Mesendoderm (in vitro differentiated cells): ENCODE measurements around the gene TRO.
A peak's percentile ranks its signal among the peaks of the same experiment; 100 is the strongest.

ENCODE experiments used
- DNase-seq: peaks from one replicate; pipeline ENCODE4 v3.0.0; 2013
- H2AK5ac ChIP-seq: 2 replicates; pipeline ENCODE4 v1.6.1; 2013; ENCODE audit warnings: low read length, inconsistent platforms
- H2BK120ac ChIP-seq: 2 replicates; pipeline ENCODE4 v1.6.1; 2013; ENCODE audit warnings: low read depth, mild to moderate bottlenecking, low read length, moderate library complexity, mixed read lengths
- H2BK15ac ChIP-seq: replicated peaks from 2 replicates; pipeline ENCODE4 v1.6.1; 2013; ENCODE audit warnings: low read depth, mild to moderate bottlenecking, moderate library complexity
- H2BK5ac ChIP-seq: 2 replicates; pipeline ENCODE4 v1.6.1; 2013; ENCODE audit warnings: low read length, inconsistent platforms
- H3K18ac ChIP-seq: 2 replicates; pipeline ENCODE4 v1.6.1; 2013; ENCODE audit warnings: mild to moderate bottlenecking, low read length, mixed read lengths
- H3K23ac ChIP-seq: one replicate; pipeline ENCODE4 v1.6.1; 2013; ENCODE audit warnings: low read length
- H3K27ac ChIP-seq: 2 replicates; pipeline ENCODE4 v1.5.1; 2013; ENCODE audit warnings: low read depth, mild to moderate bottlenecking, inconsistent platforms, low read length, moderate library complexity
- H3K27me3 ChIP-seq: 2 replicates; pipeline ENCODE4 v1.6.1; 2013; ENCODE audit warnings: low read length, control low read depth, mild to moderate bottlenecking, inconsistent platforms; ENCODE audit not compliant: insufficient read depth, poor library complexity
- H3K36me3 ChIP-seq: 2 replicates; pipeline ENCODE4 v1.6.1; 2013; ENCODE audit warnings: low read length, inconsistent platforms; ENCODE audit not compliant: control insufficient read depth, insufficient read depth
- H3K4ac ChIP-seq: one replicate; pipeline ENCODE4 v1.6.1; 2013; ENCODE audit warnings: low read depth, mild to moderate bottlenecking, low read length, moderate library complexity
- H3K4me1 ChIP-seq: 2 replicates; pipeline ENCODE4 v1.6.1; 2013; ENCODE audit warnings: low read depth, low read length, inconsistent platforms; ENCODE audit not compliant: control insufficient read depth
- H3K4me2 ChIP-seq: 2 replicates; pipeline ENCODE4 v1.6.1; 2013; ENCODE audit warnings: low read length
- H3K4me3 ChIP-seq: 2 replicates; pipeline ENCODE4 v1.5.1; 2013; ENCODE audit warnings: mild to moderate bottlenecking, low read length
- H3K56ac ChIP-seq: one replicate; pipeline ENCODE4 v1.6.1; 2013; ENCODE audit warnings: low read length
- H3K79me1 ChIP-seq: 2 replicates; pipeline ENCODE4 v1.6.1; 2013; ENCODE audit warnings: low read length, inconsistent platforms
- H3K79me2 ChIP-seq: 2 replicates; pipeline ENCODE4 v1.6.1; 2013; ENCODE audit warnings: mild to moderate bottlenecking, low read length; ENCODE audit not compliant: control insufficient read depth, insufficient read depth
- H3K9ac ChIP-seq: 2 replicates; pipeline ENCODE4 v1.6.1; 2013; ENCODE audit warnings: low read length, inconsistent platforms
- H4K5ac ChIP-seq: one replicate; pipeline ENCODE4 v1.6.1; 2013; ENCODE audit warnings: low read length
- H4K8ac ChIP-seq: one replicate; pipeline ENCODE4 v1.6.1; 2013; ENCODE audit warnings: low read depth, mild to moderate bottlenecking, control low read depth, low read length, moderate library complexity
- WGBS: extraction: QIAGEN DNeasy Blood & Tissue Kit; methylation state at CpG from one replicate; pipeline ENCODE4 v1.1.7; 2013; ENCODE audit warnings: low lambda C conversion rate, missing lambda C conversion rate; ENCODE audit not compliant: insufficient coverage; ENCODE audit errors: extremely low coverage; 5-methylcytosine and 5-hydroxymethylcytosine counted together

TRO gene

DNA sequence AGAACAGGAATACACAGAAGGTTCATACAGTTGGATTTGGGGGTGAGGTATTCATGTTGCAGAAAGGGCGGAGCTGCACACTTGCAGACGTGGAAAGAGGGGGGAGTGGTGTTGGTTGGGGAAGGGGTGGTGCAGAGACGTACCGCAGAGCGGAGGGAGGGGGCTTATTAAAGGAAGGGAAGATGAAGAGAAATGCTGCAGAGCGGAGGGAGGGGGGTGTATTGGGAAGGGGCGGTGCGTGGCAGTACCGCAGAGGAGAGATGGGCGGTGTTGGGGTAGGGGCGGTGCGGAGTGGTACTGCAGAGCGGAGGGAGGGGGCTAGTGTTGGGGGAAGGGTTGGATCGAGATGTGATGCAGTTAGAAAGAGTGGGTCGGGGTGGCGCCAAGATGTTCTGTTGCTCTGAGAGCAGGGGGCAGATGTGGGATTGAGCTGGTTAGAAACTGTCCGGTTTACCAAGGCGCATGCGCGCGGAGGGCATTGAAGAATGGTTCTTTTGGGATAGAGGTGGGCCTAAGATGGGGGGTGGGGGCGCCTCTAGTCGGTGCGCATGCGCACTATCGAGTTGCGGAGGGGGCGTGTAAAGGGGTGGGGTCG lies 900 bp downstream of the TRO start:
- H3K36me3 ChIP-seq: peaks cover 1% of the 10 kb centered on the region
- no peak overlapping the region for H3K18ac ChIP-seq
- peak; percentile 86 for DNase-seq
- H3K9ac ChIP-seq: peak overlapping the region; percentile 93
- H3K4me1 ChIP-seq: no peaks in the 10 kb centered on the region
- H3K4me2 ChIP-seq: peak overlapping the region; percentile 57
- H3K79me1 ChIP-seq: peaks cover 3% of the 10 kb centered on the region
- H3K4ac ChIP-seq: no peak overlapping the region
- H2BK15ac ChIP-seq: no peak overlapping the region
- H3K79me2 ChIP-seq: peaks cover 4% of the 10 kb centered on the region
- H3K27me3 ChIP-seq: no peaks in the 10 kb centered on the region
- WGBS: no CpG with 5 or more reads among the region's 29 CpGs
- H4K5ac ChIP-seq: no peak overlapping the region
- no peak overlapping the region for H2AK5ac ChIP-seq
- no peak overlapping the region for H4K8ac ChIP-seq
- H3K23ac ChIP-seq: no peak overlapping the region
- H2BK5ac ChIP-seq: no peak overlapping the region
- H3K27ac ChIP-seq: peak overlapping the region; percentile 37
- no peak overlapping the region for H2BK120ac ChIP-seq
- peak overlapping the region; percentile 95 for H3K4me3 ChIP-seq
- H3K56ac ChIP-seq: peak overlapping the region; percentile 95

DNA sequence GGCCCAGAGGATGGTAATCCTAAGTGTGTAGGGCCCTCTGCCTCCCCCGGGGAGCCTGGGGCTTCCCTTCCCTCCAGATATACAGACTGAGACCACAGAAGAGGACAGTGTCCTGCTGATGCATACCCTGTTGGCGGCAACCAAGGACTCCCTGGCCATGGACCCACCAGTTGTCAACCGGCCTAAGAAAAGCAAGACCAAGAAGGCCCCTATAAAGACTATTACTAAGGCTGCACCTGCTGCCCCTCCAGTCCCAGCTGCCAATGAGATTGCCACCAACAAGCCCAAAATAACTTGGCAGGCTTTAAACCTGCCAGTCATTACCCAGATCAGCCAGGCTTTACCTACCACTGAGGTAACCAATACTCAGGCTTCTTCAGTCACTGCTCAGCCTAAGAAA lies 1.9 kb downstream of the TRO start:
- no CpG with 5 or more reads among the region's 3 CpGs for WGBS
- Histone ChIP-seq H3K4me1 (no peaks in the 10 kb centered on the region), H3K27me3 (no peaks in the 10 kb centered on the region), H3K9ac (no peak overlapping the region), H3K4me2 (no peak overlapping the region), H3K23ac (no peak overlapping the region), H2BK15ac (no peak overlapping the region), H4K5ac (no peak overlapping the region), H3K18ac (no peak overlapping the region), H3K4ac (no peak overlapping the region), H3K79me1 (peaks cover 3% of the 10 kb centered on the region), H2BK5ac (no peak overlapping the region), H2AK5ac (no peak overlapping the region), H3K4me3 (no peak overlapping the region), H3K56ac (no peak overlapping the region), H2BK120ac (no peak overlapping the region), H3K36me3 (peaks cover 1% of the 10 kb centered on the region), H3K79me2 (peaks cover 4% of the 10 kb centered on the region), H4K8ac (no peak overlapping the region), H3K27ac (no peak overlapping the region)
- DNase-seq: no peak

DNA sequence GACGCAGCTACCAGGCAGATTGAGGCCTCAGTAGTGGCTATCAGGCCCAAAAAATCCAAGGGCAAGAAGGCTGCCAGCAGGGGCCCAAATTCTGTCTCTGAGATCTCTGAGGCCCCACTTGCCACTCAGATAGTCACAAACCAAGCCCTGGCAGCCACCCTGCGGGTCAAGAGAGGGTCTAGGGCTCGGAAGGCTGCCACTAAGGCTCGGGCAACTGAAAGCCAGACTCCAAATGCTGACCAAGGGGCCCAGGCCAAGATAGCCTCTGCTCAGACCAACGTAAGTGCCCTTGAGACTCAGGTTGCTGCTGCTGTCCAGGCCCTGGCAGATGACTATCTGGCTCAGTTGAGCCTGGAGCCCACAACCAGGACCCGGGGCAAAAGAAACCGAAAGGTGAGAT lies 2.8 kb downstream of the TRO start:
- Histone ChIP-seq H3K4me2 (no peak overlapping the region), H3K27me3 (no peaks in the 10 kb centered on the region), H3K23ac (no peak overlapping the region), H3K4me1 (no peaks in the 10 kb centered on the region), H2BK15ac (no peak overlapping the region), H3K18ac (no peak overlapping the region), H3K27ac (no peak overlapping the region), H4K8ac (no peak overlapping the region), H2BK5ac (no peak overlapping the region), H3K36me3 (peaks cover 1% of the 10 kb centered on the region), H3K9ac (no peak overlapping the region), H2BK120ac (no peak overlapping the region), H2AK5ac (no peak overlapping the region), H3K56ac (no peak overlapping the region), H3K79me2 (peaks cover 4% of the 10 kb centered on the region), H3K4ac (no peak overlapping the region), H3K4me3 (no peak overlapping the region), H4K5ac (no peak overlapping the region), H3K79me1 (peaks cover 3% of the 10 kb centered on the region)
- WGBS: no CpG with 5 or more reads among the region's 7 CpGs
- no peak for DNase-seq

DNA sequence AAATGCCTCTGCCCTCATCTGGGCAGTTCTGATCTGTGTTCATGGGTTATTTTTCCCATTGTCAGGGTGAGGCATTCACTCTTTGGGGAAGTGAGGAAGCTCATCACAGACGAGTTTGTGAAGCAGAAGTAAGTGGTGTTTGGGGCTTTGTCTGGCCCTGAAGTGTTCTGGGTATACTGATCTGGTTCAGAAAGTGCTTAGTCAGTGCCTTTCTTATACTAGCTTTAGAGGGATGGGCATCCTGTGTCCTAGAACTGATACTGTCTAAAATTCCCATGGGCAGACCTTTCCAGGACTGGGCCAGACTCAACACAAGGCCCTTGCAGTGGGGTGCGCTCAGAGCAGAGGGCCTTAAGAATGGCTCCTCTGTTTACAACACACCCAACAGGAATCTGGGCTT lies 6.4 kb downstream of the TRO start:
- Histone ChIP-seq H3K4me1 (no peaks in the 10 kb centered on the region), H4K8ac (no peak overlapping the region), H3K36me3 (peaks cover 3% of the 10 kb centered on the region), H2BK120ac (no peak overlapping the region), H2BK5ac (no peak overlapping the region), H3K4ac (no peak overlapping the region), H3K23ac (no peak overlapping the region), H3K18ac (no peak overlapping the region), H3K79me2 (peaks cover under 1% of the 10 kb centered on the region), H3K79me1 (peaks cover 3% of the 10 kb centered on the region), H3K4me2 (no peak overlapping the region), H3K27ac (no peak overlapping the region), H4K5ac (no peak overlapping the region), H3K4me3 (no peak overlapping the region), H3K56ac (no peak overlapping the region), H3K27me3 (no peaks in the 10 kb centered on the region), H2AK5ac (no peak overlapping the region), H2BK15ac (no peak overlapping the region), H3K9ac (no peak overlapping the region)
- whole genome bisulfite sequencing: no CpG with 5 or more reads among the region's 2 CpGs
- no peak for DNase-seq

DNA sequence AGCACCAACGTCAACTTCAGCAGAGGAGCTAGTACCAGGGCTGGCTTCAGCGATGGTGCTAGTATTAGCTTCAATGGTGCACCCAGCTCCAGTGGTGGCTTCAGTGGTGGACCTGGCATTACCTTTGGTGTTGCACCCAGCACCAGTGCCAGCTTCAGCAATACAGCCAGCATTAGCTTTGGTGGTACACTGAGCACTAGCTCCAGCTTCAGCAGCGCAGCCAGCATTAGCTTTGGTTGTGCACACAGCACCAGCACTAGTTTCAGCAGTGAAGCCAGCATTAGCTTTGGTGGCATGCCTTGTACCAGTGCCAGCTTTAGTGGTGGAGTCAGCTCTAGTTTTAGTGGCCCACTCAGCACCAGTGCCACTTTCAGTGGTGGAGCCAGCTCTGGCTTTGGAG lies 8.3 kb downstream of the TRO start:
- no peak for DNase-seq
- Histone ChIP-seq H4K8ac (no peak overlapping the region), H3K4me1 (no peaks in the 10 kb centered on the region), H3K79me2 (no peaks in the 10 kb centered on the region), H3K9ac (no peak overlapping the region), H3K36me3 (peaks cover 3% of the 10 kb centered on the region), H2BK15ac (no peak overlapping the region), H3K4me3 (no peak overlapping the region), H3K27ac (no peak overlapping the region), H2BK120ac (no peak overlapping the region), H3K79me1 (no peaks in the 10 kb centered on the region), H3K4me2 (no peak overlapping the region), H3K27me3 (no peaks in the 10 kb centered on the region), H3K4ac (no peak overlapping the region), H3K23ac (no peak overlapping the region), H3K18ac (no peak overlapping the region), H2AK5ac (no peak overlapping the region), H2BK5ac (no peak overlapping the region), H4K5ac (no peak overlapping the region), H3K56ac (no peak overlapping the region)
- WGBS: no CpG with 5 or more reads among the region's 3 CpGs
